H54 (cell line): ENCODE data around the gene TNRC18.
"Not testable (repeated sequence)": the region's sequence is repeated elsewhere in the genome, so short reads cannot be mapped to it uniquely, and the experiment has no call there.

Experiments used
- DNase-seq: peaks from one replicate; pipeline ENCODE4 v3.0.0; 2011; ENCODE audit warnings: low spot score, mixed read lengths; ENCODE audit not compliant: insufficient read length
- FAIRE-seq: peaks from 3 replicates; lab custom pipeline; 2011; peaks lifted over from hg19 to GRCh38; lab: Jason Lieb, UNC
- POLR2A ChIP-seq: IDR thresholded peaks from 2 replicates; pipeline ENCODE4 v1.6.1; 2011; ENCODE audit warnings: low read depth, mild to moderate bottlenecking, low read length

TNRC18 gene

GRCh38 chr7:5283421-5284303 lies 140.0 kb downstream of the TNRC18 start:
- DNase-seq, result no peak
- TF ChIP-seq POLR2A, result no peak

DNA sequence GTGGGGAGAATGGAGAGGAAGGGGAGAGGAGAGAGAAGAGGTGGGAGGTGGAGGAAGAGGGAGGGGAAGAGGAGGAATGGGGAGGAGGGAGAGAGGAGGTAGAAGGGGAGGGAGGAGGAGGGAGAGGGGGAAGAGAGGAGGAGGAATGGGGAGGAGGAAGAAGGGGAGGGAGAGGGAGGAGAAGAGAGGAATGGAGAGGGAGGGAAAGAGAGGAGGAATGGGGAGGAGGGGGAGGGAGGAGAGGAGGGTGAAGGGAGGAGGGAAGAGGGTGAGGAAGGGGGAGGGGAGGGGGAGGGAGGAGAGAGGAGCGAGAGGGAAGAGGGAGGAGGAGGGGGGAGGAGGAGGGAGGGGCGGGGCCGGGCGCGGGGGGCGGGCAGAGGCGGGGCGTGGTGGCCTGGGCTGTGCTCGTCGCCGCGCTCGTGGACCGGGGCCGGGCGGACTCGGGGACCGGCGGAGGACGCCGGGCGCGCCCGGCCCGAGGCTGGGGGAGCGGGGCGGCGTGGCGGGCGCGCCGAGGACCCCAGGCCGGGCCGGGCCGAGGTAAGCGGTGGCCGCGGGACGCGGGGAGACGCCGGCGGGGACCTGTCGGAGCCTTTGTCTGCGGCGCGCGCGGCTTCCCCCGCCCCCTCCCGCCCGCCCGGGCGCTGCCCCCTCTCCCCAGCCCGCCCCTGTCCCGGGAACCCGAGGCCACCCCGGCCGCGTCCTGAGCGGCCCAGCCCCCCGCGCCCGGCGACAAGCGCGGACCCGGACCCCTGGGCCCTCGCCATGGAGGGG lies 140.9 kb downstream of the TNRC18 start, which contains the start of gene SLC29A4:
Gene SLC29A4, plus strand, starts transcription at position 401 of the 774 bp plus-strand sequence. CDS start 4,874 bp downstream, outside the sequence.
- TF ChIP-seq POLR2A, result peak; percentile 20; the same call in 1 of the 2 replicates
- DNase-seq, result no peak
- no peak for FAIRE-seq

More at GRCh38 chr7:5283421-5284303, 140.0 kb downstream of the TNRC18 start:
- FAIRE-seq, result no peak

GRCh38 chr7:5281598-5282500 lies 141.8 kb downstream of the TNRC18 start:
- not testable (repeated sequence) for FAIRE-seq, DNase-seq

- no peak for TF ChIP-seq POLR2A
- FAIRE-seq (no peak), DNase-seq (no peak)
These were observed 143.9 kb downstream of the TNRC18 start for GRCh38 chr7:5279734-5280133.

DNA sequence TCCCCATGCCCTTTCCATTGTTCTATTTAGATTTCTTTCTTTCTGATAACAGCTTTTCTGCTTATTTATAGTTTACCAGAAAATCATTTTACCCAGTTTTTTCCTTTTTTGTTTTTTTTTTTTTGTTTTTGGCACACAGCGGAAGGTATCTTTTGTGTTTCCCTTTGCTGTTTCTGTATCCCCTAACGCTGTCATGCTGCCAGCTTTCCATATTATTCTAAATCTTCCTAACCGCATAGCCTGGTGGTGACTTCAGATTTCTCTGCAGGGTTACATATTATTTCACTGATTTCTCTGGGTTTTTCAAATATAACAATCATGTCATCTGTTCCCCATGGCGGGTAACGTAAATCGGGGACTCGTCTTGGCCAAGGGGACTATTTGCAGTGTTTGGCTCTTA lies 144.9 kb downstream of the TNRC18 start:
- no peak for TF ChIP-seq POLR2A
- DNase-seq (no peak), FAIRE-seq (no peak)

DNA sequence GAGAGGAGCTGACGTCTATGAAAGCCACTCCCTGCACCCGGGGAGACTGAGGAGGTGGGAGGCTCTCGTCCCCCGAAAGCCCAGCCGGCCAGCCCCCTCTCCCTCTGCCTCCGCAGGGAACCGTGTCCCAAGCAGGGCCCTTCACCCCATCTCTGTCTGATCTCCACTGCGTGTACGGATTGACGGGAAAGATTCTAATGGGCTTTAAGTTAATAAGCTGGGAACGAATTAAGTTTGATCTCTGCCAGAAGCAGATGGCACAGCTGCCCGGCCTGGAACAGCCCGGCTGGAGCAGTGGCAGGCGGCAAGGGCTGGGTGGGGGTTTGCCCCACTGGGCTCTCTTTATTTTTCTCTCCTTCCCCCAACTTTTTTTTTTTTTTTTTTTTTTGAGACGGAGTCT lies 147.0 kb downstream of the TNRC18 start:
- FAIRE-seq (no peak), DNase-seq (no peak)
- TF ChIP-seq POLR2A, result no peak

DNA sequence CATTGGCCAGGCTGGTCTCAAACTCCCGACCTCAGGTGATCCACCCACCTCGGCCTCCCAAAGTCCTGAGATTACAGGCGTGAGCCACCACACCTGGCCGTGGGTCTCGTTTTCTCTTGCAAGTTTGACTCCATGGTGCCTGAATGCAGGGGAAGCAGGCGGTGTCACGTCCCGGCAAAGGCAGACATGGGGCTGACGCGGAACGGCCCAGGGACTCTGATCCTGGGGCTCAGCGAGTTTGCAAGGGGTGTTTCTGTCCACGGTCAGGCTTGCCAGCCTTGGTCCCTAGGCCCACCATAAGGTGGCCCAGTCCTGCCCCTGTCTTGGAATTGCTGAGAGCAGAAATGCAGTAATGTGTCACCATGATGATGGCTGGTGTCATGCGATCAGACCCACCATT lies 147.5 kb downstream of the TNRC18 start:
- FAIRE-seq, DNase-seq: not testable (repeated sequence)

DNA sequence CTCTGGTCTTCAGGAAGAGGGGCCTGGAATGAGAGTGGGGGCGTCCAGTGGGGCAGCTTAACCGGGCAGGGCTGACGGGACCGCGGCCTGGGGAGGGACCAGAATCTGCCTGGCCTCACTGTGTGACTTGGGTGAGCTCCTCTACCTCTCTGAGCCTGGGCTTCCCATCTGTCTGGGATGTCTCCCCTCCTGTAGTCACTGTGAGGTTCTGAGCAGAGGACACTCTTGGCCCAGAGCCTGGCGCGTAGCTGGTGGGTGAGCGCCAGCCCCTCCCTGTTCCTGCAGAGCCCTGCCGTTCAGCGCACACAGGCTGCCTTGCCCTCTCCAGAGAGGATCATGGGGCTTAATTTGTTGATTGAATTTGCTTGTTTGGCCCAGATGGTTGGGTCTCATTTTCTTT lies 148.1 kb downstream of the TNRC18 start:
- FAIRE-seq, DNase-seq: not testable (repeated sequence)

DNA sequence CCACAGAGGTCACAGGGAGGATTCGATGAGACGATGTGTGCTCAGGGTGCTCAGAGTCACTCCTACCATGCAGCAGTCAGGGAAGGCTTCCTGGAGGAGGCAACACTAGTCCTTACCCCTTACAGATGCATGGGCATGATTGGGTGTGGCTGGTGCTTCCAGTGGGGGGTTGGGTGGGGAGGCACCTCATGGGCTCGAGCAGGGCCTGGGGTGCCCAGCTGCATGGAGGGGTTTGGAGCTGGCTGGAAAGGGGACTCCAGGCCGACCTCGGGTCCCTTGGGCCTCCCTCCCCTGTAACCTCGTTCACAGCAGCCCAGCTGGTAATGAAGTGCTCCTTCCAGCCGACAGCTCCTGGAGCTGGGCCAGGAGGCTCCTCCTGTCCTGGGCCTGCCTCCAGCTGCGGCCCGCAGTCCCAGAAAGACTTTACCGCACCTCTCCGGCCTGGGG lies 148.6 kb downstream of the TNRC18 start:
- FAIRE-seq, DNase-seq: not testable (repeated sequence)

DNA sequence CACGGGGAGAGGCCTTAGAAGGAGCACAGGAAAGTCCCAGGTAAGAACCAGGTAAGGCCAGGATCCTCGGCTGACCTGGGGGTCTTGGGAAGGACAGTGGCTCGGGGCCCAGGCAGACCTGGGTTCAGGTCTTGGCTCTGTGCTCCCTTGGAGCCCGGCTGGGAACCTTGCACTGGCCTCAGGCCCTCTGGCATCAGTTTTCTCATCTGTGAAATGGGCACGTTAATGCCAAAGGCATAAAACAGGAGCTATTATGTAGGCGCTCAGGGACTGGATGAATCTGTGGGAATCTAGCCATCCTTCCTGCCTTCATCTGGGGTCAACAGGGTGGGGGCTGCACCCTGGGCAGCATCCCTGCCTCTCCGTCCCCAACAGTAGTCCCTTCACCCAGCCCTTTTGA lies 149.2 kb downstream of the TNRC18 start:
- no peak for TF ChIP-seq POLR2A
- no peak for DNase-seq
- FAIRE-seq, result no peak

GRCh38 chr7:5273831-5274405 lies 149.7 kb downstream of the TNRC18 start:
- not testable (repeated sequence) for FAIRE-seq, DNase-seq

DNA sequence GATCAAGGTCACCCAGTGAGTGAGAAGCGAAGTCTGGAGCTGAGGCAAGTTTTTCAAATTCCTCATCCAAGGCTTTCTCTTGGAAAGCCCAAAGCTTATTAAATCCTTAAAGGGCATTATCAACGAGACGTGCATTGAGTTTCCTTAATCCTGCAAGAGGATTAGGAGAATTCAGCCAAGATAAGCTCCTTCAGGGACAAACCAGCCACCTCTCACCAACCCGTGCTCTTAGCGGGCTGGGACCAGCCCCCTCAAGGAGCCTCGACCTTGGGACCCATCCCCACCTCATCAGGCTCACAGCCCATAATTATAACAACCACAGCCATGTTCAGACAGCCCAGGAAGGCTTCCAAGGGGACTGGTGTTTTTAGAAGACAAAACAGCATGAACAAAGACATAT lies 152.8 kb downstream of the TNRC18 start:
- DNase-seq, result no peak

GRCh38 chr7:5269992-5270657 lies 153.5 kb downstream of the TNRC18 start:
- FAIRE-seq, DNase-seq: not testable (repeated sequence)

More for the DNA sequence above, 152.8 kb downstream of the TNRC18 start:
- TF ChIP-seq POLR2A, result no peak
- FAIRE-seq, result no peak

- DNase-seq, FAIRE-seq: not testable (repeated sequence)
These were observed 155.8 kb downstream of the TNRC18 start for GRCh38 chr7:5267829-5268228.
